K562 (cell line): Measurements from ENCODE around the gene ACKR3. TPM values are rescaled to one million over a fixed set of nuclear protein-coding genes. Genes with fewer than 3 reads are reported as not detected.

Experiments used
- ATAC-seq: fragments of 200-7000 bp; cut with Tn5 transposase; 3 replicates; pipeline ENCODE4 v1.9.1; 2020; ENCODE audit warnings: moderate library complexity
- BruUV-seq: library from RNA; stranded (reverse); fragments of 400-500 nt; replicated peaks from 2 replicates; lab custom pipeline; 2021; lab: Mats Ljungman, UMichigan
- CTCF ChIA-PET: fragments of 300-600 bp; formaldehyde crosslinking; extraction: SDS; loops from one replicate; lab custom pipeline; 2021; ENCODE audit warnings: low intra/inter-chr PET ratio; lab: Yijun Ruan, JAX
- POLR2A ChIA-PET: fragments of 300-600, 350-650 bp; sonication (Branson Sonifier 250); formaldehyde crosslinking; extraction: SDS; loops from one replicate; lab custom pipeline; 2021; ENCODE audit warnings: antibody characterized with exemption, inconsistent platforms; lab: Yijun Ruan, JAX
- DNase-seq, 4 experiments: peaks; one replicate each; pipeline versions ENCODE4 v3.0.0 to v3.0.0-alpha.2; 2011 to 2018; ENCODE audit warnings: low spot score in 3 of 4, mixed read lengths in 3 of 4; ENCODE audit errors: extremely low read depth in 1 of 4
- FAIRE-seq: peaks from 2 replicates; lab custom pipeline; 2011; peaks lifted over from hg19 to GRCh38; lab: Jason Lieb, UNC
- H2AFZ ChIP-seq: 2 replicates; pipeline ENCODE4 v1.6.0; 2011; ENCODE audit warnings: low read depth, low read length, control low read depth, inconsistent platforms
- H3K27ac ChIP-seq: fragments of 200-600 bp; 3 replicates; pipeline ENCODE4 v1.8.0; 2011; ENCODE audit warnings: low read depth, mild to moderate bottlenecking, control low read depth, inconsistent platforms, low read length, moderate library complexity, mixed read lengths; ENCODE audit errors: extremely low read depth
- H3K27me3 ChIP-seq, 2 experiments: fragments of 300-600 bp in 1 of 2; 2 replicates in 1 of 2; 3 replicates in 1 of 2; pipeline versions ENCODE4 v1.6.0 to v1.8.0; 2011; ENCODE audit warnings: inconsistent platforms in 2 of 2, low read length in 2 of 2, mild to moderate bottlenecking in 1 of 2, mixed read lengths in 1 of 2, moderate library complexity in 1 of 2; ENCODE audit not compliant: control insufficient read depth in 2 of 2, insufficient read depth in 2 of 2
- H3K36me3 ChIP-seq: fragments of 300-600 bp; 3 replicates; pipeline ENCODE4 v1.8.0; 2011; ENCODE audit warnings: mild to moderate bottlenecking, low read length, inconsistent platforms; ENCODE audit not compliant: control insufficient read depth, insufficient read depth
- H3K4me1 ChIP-seq, 2 experiments: fragments of 200-600 bp in 1 of 2; replicated peaks in 1 of 2; 2 replicates in 1 of 2; 3 replicates in 1 of 2; pipeline versions ENCODE4 v1.5.1 to v1.8.0; 2011; ENCODE audit warnings: inconsistent platforms in 2 of 2, low read length in 2 of 2, mild to moderate bottlenecking in 1 of 2, mixed read lengths in 1 of 2, moderate library complexity in 1 of 2; ENCODE audit not compliant: control insufficient read depth in 2 of 2, insufficient read depth in 2 of 2
- H3K4me2 ChIP-seq: 2 replicates; pipeline ENCODE4 v1.6.1; 2011; ENCODE audit warnings: low read length, control low read depth, inconsistent platforms, mixed read lengths; ENCODE audit not compliant: insufficient read depth
- H3K4me3 ChIP-seq: fragments of 200-600 bp; sonication (generic), shearing (Covaris generic); 2 replicates; pipeline ENCODE4 v1.5.1; 2016; ENCODE audit warnings: control low read depth, inconsistent platforms
- H3K79me2 ChIP-seq: fragments of 200-600 bp; 3 replicates; pipeline ENCODE4 v1.8.0; 2011; ENCODE audit warnings: low read length, inconsistent platforms; ENCODE audit not compliant: control insufficient read depth, insufficient read depth
- H3K9ac ChIP-seq, 2 experiments: 2 replicates each; pipeline versions ENCODE4 v1.6.0 to v1.6.1; 2011; ENCODE audit warnings: low read depth in 2 of 2, low read length in 2 of 2, control low read depth in 1 of 2, inconsistent platforms in 1 of 2, mild to moderate bottlenecking in 1 of 2, mixed read lengths in 1 of 2; ENCODE audit not compliant: insufficient read depth in 1 of 2
- H3K9me1 ChIP-seq: one replicate; pipeline ENCODE4 v1.6.0; 2011; ENCODE audit warnings: inconsistent platforms, mild to moderate bottlenecking, low read length, moderate library complexity; ENCODE audit not compliant: control insufficient read depth, insufficient read depth
- H3K9me3 ChIP-seq: replicated peaks from 2 replicates; pipeline ENCODE4 v1.5.1; 2011; ENCODE audit warnings: low read depth, low read length, inconsistent platforms; ENCODE audit not compliant: control insufficient read depth, insufficient read depth
- H4K20me1 ChIP-seq: replicated peaks from 2 replicates; pipeline ENCODE4 v1.6.1; 2011; ENCODE audit warnings: low read length, inconsistent platforms, mixed read lengths; ENCODE audit not compliant: control insufficient read depth, insufficient read depth
- ETV5 ChIP-seq: sonication (generic); formaldehyde crosslinking; IDR thresholded peaks from 2 replicates; pipeline ENCODE4 v1.4.0; 2020; ENCODE audit warnings: low read depth, mild to moderate bottlenecking, missing genetic modification reagents
- HMG20A ChIP-seq: fragments of 450-650 bp; formaldehyde crosslinking; conservative IDR thresholded peaks from 2 replicates; pipeline ENCODE4 v1.4.0; 2020; ENCODE audit warnings: mild to moderate bottlenecking, mixed read lengths
- RERE ChIP-seq: sonication (generic); formaldehyde crosslinking; IDR thresholded peaks from 2 replicates; pipeline ENCODE4 v1.8.0; 2023; ENCODE audit warnings: missing genetic modification reagents, mild to moderate bottlenecking, borderline replicate concordance
- SRSF9 ChIP-seq: fragments of 200-400 bp; formaldehyde crosslinking; IDR thresholded peaks from 2 replicates; pipeline ENCODE4 v1.6.1; 2017; ENCODE audit warnings: low read depth, low read length, borderline replicate concordance
- U2AF2 ChIP-seq: fragments of 200-400 bp; formaldehyde crosslinking; optimal IDR thresholded peaks from 2 replicates; pipeline ENCODE3; 2017; ENCODE audit warnings: low read depth, mild to moderate bottlenecking, low read length
- YBX1 ChIP-seq: fragments of 450-650 bp; IDR thresholded peaks from 2 replicates; pipeline ENCODE4 v1.7.1; 2016; ENCODE audit warnings: mild to moderate bottlenecking
- ZNF696 ChIP-seq: fragments of 250-450 bp; sonication (Bioruptor Pico); conservative IDR thresholded peaks from 2 replicates; pipeline ENCODE4 v1.4.0; 2020; ENCODE audit warnings: mild to moderate bottlenecking, moderate library complexity
- WGBS: fragments of 100-300 bp; shearing (Covaris generic); methylation state at CpG from one replicate; pipeline ENCODE4 v1.1.6; 2016; ENCODE audit warnings: low coverage, mixed read lengths; ENCODE audit not compliant: insufficient coverage; ENCODE audit errors: missing lambda C conversion rate; 5-methylcytosine and 5-hydroxymethylcytosine counted together
- in situ Hi-C: fragments of 300-500 bp; cut with MboI; formaldehyde crosslinking; loops from 4 replicates; pipeline ENCODE4 v1.15.0; 2018; ENCODE audit warnings: inconsistent platforms, mixed read lengths
- intact Hi-C: fragments of 100-400 bp; cut with micrococcal nuclease; formaldehyde crosslinking; loops from 2 replicates; pipeline ENCODE4 v1.14.2; 2022
- polyA plus RNA-seq, 8 experiments: library from polyadenylated mRNA; depleted of rRNA in 4 of 8; stranded (reverse) in 5 of 8; unstranded in 3 of 8; fragments of >200 nt; fragmentation: Nextera tagmentation in 2 of 8; fragmentation: Illumina TruSeq in 1 of 8; extraction: Ambion mirVana in 2 of 8; extraction: Trizol in 1 of 8; gene quantifications; 2 replicates each; pipeline versions ENCODE4 v1.2.1 to v1.2.3, GENCODE V29; 2011 to 2014; ENCODE audit warnings: inconsistent platforms in 1 of 8, missing spikeins in 1 of 8
- total RNA-seq, 7 experiments: library from RNA; depleted of rRNA in 6 of 7; stranded (reverse); fragments of >200 nt in 6 of 7; fragmentation: Illumina TruSeq in 2 of 7; extraction: Trizol in 2 of 7; gene quantifications; 2 replicates each; pipeline versions ENCODE4 v1.2.1 to v1.2.3, GENCODE V29; 2011 to 2021; ENCODE audit warnings: low replicate concordance in 1 of 7
- TF ChIP-seq, protein P1 (sequence below): fragments of 250-450 bp; sonication (Bioruptor Pico); IDR thresholded peaks from 2 replicates; pipeline ENCODE4 v1.5.0; 2022; ENCODE audit warnings: mild to moderate bottlenecking

ACKR3 gene
- total and polyA plus RNA-seq, 9 of the 15 experiments (the other 6 are each of a cell fraction or from before 2014, with no cell fraction given) = 0.07 TPM; not detected in 8

- in situ Hi-C loops (no loop called here), intact Hi-C loops (no loop called here)
- H3K4me1 ChIP-seq = no peaks in the 10 kb centered on the region
- 2% methylated on average over 6 of the region's 6 CpGs for WGBS
- peaks cover 5 to 43% of the 10 kb centered on the region in 2 experiments; a peak in 3 of 5 replicates for H3K27me3 ChIP-seq
- BruUV-seq = no TSS peak
- FAIRE-seq = no peak
- H3K4me2 ChIP-seq = no peak overlapping the region
- H4K20me1 ChIP-seq = no peaks in the 10 kb centered on the region
- no peak for DNase-seq
- H3K9ac ChIP-seq = no peak overlapping the region
- H3K79me2 ChIP-seq = no peaks in the 10 kb centered on the region
- H3K4me3 ChIP-seq = no peak overlapping the region
- no peaks in the 10 kb centered on the region for H3K36me3 ChIP-seq
- no peak overlapping the region for H2AFZ ChIP-seq
- no peak for TF ChIP-seq HMG20A (CRISPR knock-in tag)
- TF ChIP-seq SRSF9 = no peak
- TF ChIP-seq RERE (CRISPR knock-in tag) = no peak
- TF ChIP-seq U2AF2 = no peak
- TF ChIP-seq, protein P1, sequence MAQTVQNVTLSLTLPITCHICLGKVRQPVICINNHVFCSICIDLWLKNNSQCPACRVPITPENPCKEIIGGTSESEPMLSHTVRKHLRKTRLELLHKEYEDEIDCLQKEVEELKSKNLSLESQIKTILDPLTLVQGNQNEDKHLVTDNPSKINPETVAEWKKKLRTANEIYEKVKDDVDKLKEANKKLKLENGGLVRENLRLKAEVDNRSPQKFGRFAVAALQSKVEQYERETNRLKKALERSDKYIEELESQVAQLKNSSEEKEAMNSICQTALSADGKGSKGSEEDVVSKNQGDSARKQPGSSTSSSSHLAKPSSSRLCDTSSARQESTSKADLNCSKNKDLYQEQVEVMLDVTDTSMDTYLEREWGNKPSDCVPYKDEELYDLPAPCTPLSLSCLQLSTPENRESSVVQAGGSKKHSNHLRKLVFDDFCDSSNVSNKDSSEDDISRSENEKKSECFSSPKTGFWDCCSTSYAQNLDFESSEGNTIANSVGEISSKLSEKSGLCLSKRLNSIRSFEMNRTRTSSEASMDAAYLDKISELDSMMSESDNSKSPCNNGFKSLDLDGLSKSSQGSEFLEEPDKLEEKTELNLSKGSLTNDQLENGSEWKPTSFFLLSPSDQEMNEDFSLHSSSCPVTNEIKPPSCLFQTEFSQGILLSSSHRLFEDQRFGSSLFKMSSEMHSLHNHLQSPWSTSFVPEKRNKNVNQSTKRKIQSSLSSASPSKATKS = no peak
- no peak for TF ChIP-seq ETV5 (CRISPR knock-in tag)
- no peak for TF ChIP-seq YBX1
- TF ChIP-seq ZNF696 (CRISPR knock-in tag) = no peak
- no peaks in the 10 kb centered on the region for H3K9me1 ChIP-seq
- H3K27ac ChIP-seq = no peak overlapping the region
- ChIA-PET POLR2A (no interaction called here), CTCF (no interaction called here)
- no peaks in the 10 kb centered on the region for H3K9me3 ChIP-seq
- ATAC-seq = no peak
Measured at GRCh38 chr2:236617221-236617737, 47.7 kb downstream of the ACKR3 start.
